GM10248 (cell line): ENCODE results near the gene CCR2.

Experiments
- CTCF ChIA-PET: fragments of 300-600 bp; sonication (Branson Sonifier 250); formaldehyde crosslinking; extraction: SDS; loops from one replicate; lab custom pipeline; 2021; ENCODE audit warnings: antibody characterized with exemption; lab: Yijun Ruan, JAX
- POLR2A ChIA-PET: fragments of 350-650 bp; sonication (Branson Sonifier 250); formaldehyde crosslinking; extraction: SDS; loops from one replicate; lab custom pipeline; 2020; ENCODE audit warnings: antibody characterized with exemption; lab: Yijun Ruan, JAX
- DNase-seq: peaks from one replicate; pipeline ENCODE4 v3.0.0; 2012; ENCODE audit errors: extremely low spot score
- CTCF ChIP-seq: IDR thresholded peaks from 2 replicates; pipeline ENCODE4 v1.5.1; 2012; ENCODE audit warnings: mild to moderate bottlenecking, low read depth; ENCODE audit errors: extremely low read depth, missing control alignments, control extremely low read depth

Gene CCR2

GRCh38 chr3:46408853-46409252 is 54.9 kb downstream of the CCR2 start:
- TF ChIP-seq CTCF = no peak
- no peak for DNase-seq

GRCh38 chr3:46409739-46410489 is 56.0 kb downstream of the CCR2 start:
- ChIA-PET POLR2A (no interaction called here), CTCF (interaction anchor here (1.6 kb wide), 1 partner anchor 10 kb away, joined by 4 read pairs; no protein-coding TSS in a partner anchor)
- no peak for TF ChIP-seq CTCF
- DNase-seq = no peak

More at GRCh38 chr3:46408853-46409252, 54.9 kb downstream of the CCR2 start:
- ChIA-PET CTCF (interaction anchor here (1.3 to 1.8 kb wide), 4 partner anchors 8 to 201 kb away, joined by 3 to 4 read pairs (median 4); partner anchors contain the start of gene CCR1), POLR2A (no interaction called here)
